ENCODE measurements around the gene NR3C1.
"Not testable (repeated sequence)": the region's sequence is repeated elsewhere in the genome, so short reads cannot be mapped to it uniquely, and the experiment has no call there.

The NR3C1 gene

DNA sequence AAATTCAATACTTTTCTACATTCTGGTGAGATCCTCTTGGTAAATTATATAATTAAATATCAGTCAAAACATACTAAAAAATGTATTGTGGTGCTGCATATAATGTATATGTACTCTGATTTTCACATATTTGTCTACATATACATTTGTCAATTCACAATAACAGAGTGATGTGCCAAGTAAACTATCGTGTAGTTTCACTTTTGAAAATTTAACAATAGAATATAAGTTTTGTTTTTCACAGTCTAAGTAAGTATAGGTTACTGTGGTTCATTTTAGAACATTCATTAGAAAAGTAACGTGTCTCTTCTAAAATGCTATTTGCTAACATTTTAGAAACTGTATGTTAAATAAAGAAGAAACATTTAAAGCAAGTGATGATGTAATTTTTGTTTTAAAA is 73.6 kb downstream of the NR3C1 start:
- no peak for DNase-seq

- no peak for DNase-seq
Measured at GRCh38 chr5:143328589-143329220, 74.8 kb downstream of the NR3C1 start.

DNA sequence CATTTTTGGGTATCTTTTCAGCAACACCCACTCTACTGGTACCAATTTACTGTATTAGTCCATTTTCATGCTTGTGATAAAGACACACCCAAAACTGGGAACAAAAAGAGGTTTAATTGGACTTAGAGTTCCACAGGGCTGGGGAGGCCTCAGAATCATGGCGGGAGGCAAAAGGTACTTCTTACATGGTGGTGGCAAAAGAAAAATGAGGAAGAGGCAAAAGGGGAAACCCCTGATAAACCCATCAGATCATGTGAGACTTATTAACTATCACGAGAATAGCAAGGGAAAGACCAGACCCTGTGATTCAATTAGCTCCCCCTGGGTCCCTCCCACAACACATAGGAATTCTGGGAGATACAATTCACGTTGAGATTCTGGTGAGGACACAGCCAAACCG is 78.4 kb downstream of the NR3C1 start:
- DNase-seq: not testable (repeated sequence)

DNA sequence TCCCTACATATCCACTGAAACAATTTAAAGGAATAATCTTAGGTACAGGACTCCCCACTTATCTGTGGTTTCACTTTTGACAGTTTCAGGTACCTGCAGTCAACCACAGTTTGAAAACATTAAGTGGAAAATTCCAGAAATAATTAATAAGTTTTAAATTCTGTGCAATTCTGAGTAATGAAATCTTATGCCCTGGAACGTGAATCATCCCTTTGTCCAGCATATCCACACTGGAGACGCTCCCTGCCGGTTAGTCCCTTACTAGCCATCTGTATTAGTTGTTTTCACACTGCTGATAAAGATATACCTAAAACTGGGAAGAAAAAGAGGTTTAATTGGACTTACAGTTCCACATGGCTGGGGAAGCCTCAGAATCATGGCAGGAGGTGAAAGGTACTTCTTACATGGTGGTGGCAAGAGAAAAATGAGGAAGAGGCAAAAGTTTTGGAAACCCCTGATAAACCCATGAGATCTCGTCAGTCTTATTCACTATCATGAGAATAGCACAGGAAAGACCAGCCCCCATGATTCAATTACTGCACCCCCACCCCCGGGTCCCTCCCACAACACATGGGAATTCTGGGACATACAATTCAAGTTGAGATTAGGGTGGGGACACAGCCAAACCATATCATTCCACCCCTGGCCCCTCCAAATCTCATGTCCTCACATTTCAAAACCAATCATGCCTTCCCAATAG is 80.4 kb downstream of the NR3C1 start:
- not testable (repeated sequence) for DNase-seq

DNA sequence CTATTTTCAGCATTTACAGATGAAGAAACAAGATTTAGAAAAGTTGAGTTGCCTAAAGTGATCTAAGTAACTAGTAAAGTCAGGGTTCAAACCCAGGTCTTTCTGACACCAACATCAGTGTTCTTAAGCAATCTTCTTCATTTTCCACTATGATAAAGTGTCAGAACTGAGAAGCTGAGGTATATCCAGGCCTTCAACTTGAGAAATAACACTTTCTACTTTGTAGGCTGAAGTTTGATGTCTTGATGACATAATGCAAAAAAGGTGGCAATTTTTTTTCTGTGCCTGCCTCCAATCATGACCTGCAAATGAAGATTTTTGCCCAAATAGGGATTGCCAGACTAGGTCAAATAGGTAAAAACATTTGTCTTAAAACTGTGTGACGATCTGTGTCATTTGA is 81.3 kb downstream of the NR3C1 start:
- no peak for DNase-seq

DNA sequence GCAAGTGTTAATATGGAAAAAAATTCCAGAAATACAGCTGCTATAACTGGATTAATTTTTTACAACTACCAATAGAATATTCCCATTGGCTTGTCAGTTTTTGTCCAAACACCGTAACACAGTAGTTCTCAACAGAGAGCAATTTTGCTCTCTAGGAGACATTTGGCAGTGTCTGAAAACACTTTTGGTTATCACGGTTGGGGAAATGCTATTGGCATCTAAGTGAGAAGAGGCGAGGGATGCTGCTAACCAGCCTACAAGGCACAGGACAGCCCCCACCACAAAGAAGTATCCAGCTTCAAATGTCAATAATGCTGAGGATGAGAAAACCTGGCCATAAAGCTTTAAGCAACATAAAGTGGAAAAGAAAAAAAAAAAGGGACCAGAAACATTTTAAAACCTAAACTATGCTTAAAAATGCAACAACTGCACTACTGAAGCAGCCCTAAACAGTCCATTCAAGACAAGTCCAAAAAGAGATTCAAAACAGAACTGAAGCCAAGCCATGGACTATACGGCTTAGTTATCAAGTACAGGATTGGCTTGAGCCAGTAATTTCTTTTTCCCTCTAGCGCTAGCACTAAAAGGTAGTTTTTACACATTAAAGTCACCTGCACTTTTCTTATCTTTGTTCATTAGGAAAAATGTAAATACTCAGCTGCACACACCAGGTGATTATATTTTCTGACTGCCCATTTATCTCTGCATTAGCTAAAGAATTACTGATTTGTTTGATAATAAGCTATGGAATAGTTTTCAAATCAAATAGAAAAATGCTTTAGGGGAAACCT is 83.9 kb downstream of the NR3C1 start:
- no peak for DNase-seq

DNA sequence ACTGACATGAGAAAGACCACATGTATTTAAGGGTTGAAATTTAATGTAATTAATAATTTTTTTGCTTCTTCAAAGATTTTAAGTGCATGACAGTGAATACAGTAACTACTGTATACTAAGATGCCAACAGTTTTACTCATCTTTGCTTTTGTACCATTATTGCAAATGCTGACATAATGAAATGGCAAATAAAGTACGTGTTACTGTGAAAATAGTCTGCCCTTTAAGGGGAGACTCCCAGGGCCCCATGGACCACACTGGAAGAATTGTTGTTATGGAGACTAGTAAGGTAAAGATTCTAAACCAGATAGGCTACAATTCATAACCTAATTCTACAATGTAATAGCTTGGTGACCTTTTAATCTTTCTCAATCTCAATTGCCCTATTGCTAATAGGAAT is 84.7 kb downstream of the NR3C1 start:
- no peak for DNase-seq

DNA sequence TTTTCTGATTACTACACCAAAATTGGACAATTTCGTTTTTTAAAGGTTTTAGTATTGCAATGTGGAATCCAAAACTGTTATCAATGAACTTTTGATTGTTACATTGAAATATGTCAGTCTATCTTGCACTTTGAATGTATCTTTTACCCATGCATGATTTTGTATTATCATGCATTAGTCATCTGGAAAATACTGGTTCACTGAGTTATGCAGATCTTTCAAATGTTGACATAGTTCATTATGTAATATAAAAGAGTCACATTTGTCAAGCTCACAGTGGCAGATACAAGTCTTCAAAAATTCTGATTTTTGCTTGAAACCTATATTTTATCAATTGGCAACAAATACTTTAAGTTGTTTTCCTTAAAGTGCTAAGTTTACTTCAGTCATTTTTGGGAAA is 85.2 kb downstream of the NR3C1 start:
- DNase-seq: no peak

DNA sequence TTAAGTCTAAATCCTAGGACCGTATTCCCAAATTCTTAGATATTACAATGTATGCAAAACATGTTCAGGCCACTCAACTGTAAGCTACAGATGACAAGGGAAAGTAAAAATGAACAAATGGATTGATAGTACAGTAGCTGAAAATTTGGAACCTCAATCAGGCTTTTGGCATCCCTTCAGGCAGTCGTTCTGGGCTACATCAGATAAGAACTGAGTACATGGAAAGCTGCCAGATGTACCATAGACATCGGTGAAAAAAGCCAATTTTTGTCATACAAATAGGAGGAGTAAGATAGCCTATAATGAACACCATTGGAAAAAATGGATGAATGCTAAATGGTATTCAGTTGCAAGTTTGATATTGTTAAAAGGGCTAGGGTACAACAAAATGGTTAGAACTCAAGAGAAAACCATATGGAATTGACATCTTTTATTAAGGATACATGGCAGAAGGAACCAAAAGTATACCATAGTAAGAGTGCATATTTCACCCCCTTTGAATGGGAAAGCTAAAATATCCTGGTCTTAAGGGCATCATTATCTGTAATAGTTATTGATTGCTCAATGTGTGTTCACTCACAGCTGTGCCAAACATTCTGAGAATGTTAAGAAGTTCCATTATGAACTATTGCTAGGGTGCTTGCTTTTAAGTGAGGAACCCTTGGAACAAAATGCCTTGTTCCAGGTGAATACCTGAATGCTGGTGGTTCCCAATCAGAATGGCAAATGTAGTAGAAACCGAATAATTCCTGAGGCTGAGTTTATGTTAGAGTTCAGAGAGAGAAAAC is 86.4 kb downstream of the NR3C1 start:
- no peak for DNase-seq

DNA sequence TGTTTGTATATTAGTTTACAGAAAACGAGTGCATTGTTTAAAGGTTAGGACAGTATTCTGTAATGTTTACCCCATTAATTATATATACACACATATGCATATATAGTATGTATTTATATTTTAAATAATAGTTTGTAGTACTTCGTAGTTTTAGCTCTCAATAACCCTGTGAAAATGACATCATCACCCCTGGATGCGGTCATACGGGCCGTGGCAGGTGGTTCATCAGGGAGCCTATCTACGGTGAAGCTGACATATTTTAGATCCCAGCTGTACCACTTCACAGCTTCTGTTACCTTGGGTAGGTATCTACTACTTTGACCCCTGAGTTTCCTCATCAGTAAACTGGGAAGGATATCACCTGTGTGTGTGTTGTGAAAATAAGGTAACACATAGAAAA is 87.1 kb downstream of the NR3C1 start:
- no peak for DNase-seq

- DNase-seq: no peak
Measured at GRCh38 chr5:143315929-143316328, 87.6 kb downstream of the NR3C1 start.

DNA sequence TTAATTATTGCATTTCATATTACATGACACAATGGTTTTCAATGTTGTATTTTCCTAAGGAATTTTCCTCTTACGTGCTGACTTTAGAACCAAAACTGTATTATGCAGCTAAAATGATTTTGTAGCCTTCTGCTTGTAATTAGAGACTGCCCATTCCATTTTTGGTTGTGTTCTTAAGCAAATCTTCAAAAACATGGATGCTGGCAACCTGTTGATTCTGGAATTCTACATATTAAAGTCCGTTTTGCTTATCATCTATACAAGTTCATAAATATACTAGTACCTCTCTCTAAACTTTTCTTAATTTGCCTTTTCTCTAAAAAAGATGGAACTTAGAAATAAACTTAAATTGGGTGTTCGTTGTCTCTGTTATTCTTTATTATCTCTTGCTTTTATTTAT is 88.3 kb downstream of the NR3C1 start:
- DNase-seq: no peak

DNA sequence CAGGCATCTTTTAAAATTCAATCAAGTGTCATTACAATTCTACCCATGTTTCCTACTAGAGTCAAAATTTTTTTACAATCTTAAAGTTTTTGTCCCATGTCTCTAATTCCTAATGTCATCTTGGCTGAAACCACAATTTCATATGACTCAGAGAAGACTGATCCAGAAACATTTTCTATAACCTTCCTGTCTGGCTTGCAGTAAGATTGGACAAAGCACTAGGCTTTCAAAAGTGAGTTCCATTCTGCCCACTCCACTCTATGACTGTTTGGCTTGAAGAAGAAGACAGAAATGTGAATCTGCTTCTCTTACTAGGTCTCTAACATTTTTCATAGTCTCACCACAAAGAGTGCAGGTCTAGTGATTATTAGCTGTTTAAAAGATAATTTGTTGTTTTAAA is 88.8 kb downstream of the NR3C1 start:
- no peak for DNase-seq

DNA sequence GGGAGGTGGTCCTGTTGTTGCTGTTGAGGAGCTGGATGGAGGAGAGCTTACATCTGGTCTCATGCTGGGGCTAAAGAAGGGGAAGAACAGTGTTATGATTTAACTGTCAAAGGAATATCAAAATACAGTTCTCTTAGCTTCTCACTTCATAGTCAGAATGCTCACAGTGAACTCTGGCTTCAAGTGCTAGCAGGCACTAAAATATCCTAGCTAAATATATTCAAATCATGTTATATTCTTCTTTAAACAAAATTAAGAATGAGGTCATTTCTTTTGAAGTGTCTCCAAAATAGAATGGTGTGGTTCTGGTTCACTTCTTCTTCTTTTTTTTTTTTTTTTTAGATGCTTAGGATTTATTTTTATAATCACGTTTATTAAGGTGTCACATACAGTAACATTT is 89.4 kb downstream of the NR3C1 start:
- DNase-seq: no peak

- no peak for DNase-seq
Measured at GRCh38 chr5:143313298-143313852, 90.1 kb downstream of the NR3C1 start.

DNA sequence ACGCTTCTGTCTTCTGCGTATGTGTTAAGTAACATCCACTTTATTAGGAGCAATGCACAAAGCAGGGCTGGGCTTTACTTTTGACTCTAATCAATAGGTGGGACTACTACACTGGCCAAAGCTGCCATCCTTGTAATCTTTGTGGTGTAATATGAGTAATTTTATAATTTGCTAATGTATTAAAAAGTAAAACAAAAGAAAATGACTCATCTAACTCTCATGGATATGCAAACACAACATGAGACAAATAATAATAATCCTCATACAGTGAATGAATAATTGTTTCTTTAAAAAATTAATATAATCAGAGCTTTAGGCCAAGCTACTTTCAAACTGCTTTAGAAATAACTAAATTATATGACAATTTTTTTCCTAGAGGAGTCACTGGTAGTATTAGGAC is 90.7 kb downstream of the NR3C1 start:
- DNase-seq: no peak

- DNase-seq: no peak
Measured at GRCh38 chr5:143311955-143312354, 91.5 kb downstream of the NR3C1 start.

GRCh38 chr5:143311428-143311827 is 92.1 kb downstream of the NR3C1 start:
- DNase-seq: no peak

DNA sequence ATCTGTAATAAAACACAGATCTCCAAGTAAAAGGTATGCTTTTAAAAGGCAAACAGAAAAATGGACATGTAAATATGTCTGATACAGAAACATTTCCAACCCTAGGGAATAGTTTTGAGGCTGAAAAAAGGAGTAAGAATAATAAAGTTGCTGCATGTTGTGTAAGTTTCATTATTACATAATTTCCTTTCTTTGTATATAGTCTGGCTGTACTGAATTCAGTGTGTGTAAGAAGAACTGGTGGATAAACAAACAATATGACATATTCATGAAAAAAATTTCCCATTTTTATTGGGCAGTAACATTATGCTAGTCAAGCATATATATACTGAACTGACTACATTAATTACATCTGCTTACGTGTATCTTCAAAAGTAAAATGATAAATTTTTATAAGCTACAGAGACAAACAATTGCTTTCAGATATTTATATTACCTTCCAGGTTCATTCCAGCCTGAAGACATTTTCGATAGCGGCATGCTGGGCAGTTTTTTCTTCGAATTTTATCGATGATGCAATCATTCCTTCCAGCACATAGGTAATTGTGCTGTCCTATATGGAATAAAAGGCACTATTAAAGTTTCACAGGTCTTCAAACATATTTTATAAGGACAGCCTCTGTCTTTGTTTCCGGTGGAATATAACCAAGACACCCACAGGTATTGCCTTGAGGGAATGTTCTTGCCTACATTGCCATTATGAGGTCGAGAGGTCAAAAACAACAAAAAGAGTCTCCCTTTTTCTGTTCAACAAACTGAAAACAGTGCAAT is 93.6 kb downstream of the NR3C1 start:
- no peak for DNase-seq

DNA sequence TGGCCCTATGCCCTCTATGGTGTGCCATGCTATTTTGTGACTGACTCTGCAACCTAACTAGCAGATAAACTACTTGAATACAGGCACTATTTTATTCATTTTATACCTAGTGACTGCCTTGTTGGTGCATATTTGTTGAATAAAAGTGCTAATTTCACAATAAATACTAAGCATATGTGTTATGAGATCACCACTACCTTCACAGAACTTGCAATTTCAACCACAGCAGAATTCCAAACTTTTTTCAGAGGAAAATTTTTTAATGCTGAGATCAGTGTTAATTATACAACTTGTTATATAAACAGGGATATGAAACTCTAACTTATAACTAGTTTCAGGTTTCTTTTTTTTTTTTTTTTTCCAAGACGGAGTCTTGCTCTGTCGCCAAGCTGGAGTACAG is 94.8 kb downstream of the NR3C1 start:
- DNase-seq: no peak

DNA sequence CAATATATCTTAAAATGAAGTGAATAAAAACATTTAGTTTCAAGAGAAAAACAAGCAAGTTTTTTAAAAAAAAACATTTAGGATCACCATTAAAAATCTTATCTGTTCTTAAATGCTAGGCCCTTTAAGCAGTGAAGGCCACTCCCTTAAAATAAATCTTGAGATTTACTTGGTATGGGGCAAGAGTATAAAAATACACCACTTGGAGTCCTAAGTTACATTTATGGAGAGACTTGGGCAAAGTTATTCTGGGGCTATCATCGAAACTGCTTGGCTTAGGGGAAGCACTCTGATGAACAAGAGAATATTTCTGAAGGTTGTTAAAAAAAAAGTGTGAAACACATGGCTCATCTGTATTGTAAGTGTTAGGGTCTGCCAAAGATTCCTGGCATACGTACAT is 97.4 kb downstream of the NR3C1 start:
- no peak for DNase-seq

DNA sequence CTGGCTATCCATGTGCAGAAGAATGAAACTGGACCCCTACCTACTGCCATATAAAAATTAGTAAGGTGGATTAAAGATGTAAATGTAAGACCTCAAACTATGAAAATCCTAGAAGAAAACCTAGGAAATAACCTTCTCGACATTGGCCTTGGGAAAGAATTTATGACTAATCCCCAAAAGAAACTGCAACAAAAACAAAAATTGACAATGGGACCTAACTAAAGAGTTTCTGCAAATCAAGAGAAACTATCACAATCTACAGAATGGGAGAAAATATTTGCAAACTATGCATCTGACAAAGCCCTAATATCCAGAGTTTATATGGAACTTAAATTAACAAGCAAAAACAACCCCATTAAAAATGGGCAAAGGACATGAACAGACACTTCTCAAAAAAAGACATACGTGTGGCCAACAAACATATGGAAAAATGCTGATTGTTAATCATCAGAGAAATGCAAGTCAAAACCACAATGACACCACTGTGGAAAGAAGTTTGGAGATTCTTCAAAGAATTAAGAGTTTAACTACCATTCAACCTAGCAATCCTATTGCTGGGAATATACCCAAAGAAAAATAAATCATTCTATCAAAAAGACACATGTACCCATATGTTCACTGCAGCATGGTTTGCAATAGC is 98.5 kb downstream of the NR3C1 start:
- DNase-seq: no peak

Data from stimulated activated CD4-positive, alpha-beta T cell treated with anti-CD3 and anti-CD28 coated beads, Interleukin-4, amount 100 ng/mL, for 24 hours (primary cell).